GM19238 (cell line): ENCODE measurements around the gene ECI1.
"Not testable (repeated sequence)": the region's sequence is repeated elsewhere in the genome, so short reads cannot be mapped to it uniquely, and the experiment has no call there.

Experiments used
- DNase-seq: peaks from one replicate; pipeline ENCODE4 v3.0.0; 2011; ENCODE audit warnings: low spot score; ENCODE audit not compliant: insufficient read length

ECI1 gene

DNA sequence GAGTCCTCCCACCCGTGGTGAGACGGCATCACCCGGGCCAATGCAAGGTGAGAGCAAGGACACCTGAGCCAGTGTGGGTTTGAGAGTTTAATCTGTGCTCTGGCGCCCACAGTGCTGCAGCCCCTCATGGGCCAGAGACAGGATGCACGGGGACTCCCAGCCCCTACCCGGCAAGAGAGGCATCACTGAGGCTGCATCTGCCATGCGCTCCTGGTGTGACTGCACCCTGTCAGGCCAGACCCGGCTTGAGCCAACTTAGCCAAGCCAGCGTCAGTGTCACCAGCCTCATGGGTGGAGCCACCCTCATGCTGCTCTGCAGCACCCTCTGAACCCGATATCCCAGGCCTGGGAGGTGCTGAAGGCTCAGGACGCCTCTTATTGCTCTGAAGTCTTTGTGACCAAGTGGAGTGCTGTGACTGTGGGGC, 39.5 kb downstream of the ECI1 start:
- DNase-seq = no peak

DNA sequence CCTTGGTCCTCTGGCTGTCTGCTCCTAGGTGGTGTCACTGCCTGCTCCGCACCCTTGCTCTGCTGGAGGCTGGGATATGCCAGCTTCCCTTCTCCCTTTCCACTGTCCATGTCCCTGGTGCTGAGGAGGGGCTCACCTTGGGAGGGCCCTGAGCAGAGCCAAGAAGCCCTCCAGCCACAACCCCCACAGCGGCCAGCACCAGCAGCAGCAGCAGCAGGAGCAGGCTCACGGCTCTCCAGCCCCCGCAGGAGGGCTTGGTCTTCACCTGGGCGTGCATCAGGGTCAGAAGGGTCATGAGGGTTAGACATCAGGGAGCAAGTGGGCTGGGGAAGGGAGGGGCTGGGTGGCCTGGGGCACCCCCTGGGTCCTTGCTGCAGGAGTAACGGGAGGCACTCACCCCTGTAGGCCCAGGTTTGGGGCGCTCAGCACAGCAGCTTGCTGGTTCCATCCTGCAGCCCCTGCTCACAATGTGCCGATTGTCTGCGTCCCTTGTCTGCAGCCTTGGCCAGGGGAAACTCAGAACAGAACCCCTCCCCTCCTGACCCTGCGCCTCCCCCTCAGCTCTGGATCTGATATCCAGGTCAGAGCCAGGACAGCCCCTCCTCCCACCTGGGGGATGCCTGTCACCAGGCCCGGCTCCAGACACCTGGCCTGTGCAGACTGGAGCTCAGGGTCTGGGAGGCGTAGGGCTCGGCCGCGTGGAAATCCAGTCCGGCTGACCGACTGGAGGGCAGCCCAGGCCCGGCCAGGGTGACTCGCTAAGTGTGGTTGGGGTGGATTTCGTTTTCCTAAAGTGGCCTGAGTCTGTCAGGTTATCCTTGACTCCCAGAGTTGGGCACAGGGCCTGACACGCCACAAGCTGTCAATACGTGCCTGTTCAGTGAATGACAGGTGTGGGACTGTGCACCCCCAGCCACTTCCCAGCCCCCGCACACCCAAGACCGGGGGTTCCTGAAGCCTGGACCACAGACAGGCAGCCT, 40.7 kb downstream of the ECI1 start, which contains the start of gene BRICD5:
Gene BRICD5 (minus strand): TSS at position 478 of the 980 bp plus-strand sequence. CDS start 30 bp downstream, at position 448.
- DNase-seq = no peak

- no peak for DNase-seq
These were observed 41.4 kb downstream of the ECI1 start for GRCh38 chr16:2210009-2210332.

GRCh38 chr16:2209258-2210008, 42.0 kb downstream of the ECI1 start:
- no peak for DNase-seq

- no peak for DNase-seq
These were observed 42.6 kb downstream of the ECI1 start for GRCh38 chr16:2208772-2209171.

GRCh38 chr16:2208308-2208707, 43.1 kb downstream of the ECI1 start:
- no peak for DNase-seq

DNA sequence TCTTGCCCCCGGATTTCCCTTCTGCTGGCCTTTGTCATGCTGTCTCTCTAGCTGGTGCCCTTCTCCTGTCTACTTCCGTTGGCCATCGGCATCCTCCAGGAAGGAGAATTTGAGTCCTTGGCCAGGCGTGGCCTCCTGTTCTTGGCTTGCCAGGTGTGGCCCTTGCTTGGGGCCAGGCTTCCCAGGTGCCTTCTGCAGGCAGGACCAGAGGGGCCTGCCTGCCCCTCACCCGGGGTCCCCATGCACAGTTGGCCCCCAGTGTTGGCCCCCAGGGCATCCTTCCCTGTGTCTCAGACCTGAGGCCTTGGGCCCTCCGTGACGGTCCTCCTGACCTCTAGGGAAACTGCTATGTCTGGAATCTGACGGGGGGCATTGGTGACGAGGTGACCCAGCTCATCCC, 43.5 kb downstream of the ECI1 start:
- no peak for DNase-seq

DNA sequence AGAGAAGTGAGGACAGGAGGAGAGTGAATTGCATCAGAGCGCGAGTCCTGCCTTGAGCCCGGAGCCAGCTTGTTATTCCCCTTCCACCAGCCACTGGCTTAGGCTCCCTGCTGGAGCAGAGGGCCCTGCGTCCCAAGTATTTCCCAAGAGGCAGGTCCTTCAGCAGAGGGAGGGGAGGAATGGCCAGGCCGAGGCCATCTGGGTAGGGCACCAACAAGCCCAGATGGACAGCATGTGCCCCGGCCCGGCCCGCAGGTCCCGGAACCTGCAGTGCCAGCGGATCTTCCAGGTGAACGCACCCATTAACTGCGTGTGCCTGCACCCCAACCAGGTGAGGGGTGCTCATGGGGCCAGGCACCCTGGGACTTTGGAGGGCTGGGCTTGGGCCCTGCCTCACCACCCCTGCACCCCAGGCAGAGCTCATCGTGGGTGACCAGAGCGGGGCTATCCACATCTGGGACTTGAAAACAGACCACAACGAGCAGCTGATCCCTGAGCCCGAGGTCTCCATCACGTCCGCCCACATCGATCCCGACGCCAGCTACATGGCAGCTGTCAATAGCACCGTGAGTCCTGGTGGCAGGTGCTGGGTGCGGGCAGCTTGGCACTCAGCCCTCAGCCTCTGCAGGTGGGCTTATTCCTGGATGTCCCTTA, 44.5 kb downstream of the ECI1 start:
- DNase-seq = no peak

DNA sequence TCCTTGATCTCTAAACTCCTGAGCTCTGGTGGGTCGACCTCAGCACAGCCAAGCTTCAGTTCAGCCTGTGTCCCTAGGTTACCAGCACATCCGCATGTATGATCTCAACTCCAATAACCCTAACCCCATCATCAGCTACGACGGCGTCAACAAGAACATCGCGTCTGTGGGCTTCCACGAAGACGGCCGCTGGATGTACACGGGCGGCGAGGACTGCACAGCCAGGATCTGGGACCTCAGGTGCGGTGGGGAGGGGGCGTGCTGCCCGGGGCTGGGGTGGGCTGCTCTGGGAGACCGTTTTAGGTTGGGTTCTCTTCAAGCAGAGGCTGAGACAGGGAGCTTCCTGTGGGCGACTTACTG, 45.0 kb downstream of the ECI1 start:
- no peak for DNase-seq

DNA sequence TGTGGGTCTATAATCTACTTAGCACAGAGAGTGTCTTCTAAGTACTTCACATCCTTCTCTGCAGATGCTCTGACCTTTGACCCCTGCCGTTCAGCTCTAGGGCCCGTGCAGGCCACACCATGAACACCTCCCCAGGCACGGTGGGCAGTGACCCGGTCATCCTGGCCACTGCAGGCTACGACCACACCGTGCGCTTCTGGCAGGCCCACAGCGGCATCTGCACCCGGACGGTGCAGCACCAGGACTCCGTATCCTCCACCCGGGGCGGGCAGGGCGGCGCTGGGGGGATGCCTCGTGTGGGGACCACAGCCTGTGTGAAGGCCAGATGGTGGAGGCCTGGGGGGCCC, 45.4 kb downstream of the ECI1 start:
- DNase-seq = no peak

- peak; percentile 100 for DNase-seq
These were observed 46.1 kb downstream of the ECI1 start, which contains the start of gene MLST8 for GRCh38 chr16:2205104-2205966. TSS of gene MLST8 (plus strand) at chr16:2205454. CDS start at chr16:2206086, 632 bp downstream.

GRCh38 chr16:2204416-2205103, 46.8 kb downstream of the ECI1 start:
- DNase-seq = no peak

DNA sequence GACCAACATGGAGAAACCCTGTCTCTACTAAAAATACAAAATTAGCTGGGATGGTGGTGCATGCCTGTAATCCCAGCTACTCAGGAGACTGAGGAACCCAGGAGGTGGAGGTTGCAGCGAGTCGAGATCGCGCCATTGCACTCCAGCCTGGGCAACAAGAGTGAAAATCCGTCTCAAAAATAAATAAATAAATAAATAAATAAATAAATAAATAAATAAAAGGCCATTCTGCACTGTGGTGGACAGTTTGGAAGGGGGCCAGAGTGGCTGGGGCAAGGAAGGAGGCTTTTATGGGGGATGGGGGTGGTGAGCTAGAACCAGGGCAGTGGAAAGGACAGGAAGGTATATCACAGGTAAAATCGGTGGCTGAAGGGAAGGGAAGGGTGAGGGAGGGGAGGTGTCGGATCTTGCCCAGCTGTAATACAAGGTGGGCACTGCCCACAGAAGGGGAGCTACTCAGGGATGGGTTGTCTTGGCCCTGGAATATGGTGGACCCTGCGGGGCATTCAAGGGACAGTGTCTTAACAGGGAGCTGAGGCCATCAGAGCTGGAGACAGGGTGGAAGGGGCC, 48.2 kb downstream of the ECI1 start:
- DNase-seq = not testable (repeated sequence)

GRCh38 chr16:2200313-2200712, 51.1 kb downstream of the ECI1 start:
- DNase-seq = no peak

GRCh38 chr16:2199621-2200139, 51.7 kb downstream of the ECI1 start:
- no peak for DNase-seq

DNA sequence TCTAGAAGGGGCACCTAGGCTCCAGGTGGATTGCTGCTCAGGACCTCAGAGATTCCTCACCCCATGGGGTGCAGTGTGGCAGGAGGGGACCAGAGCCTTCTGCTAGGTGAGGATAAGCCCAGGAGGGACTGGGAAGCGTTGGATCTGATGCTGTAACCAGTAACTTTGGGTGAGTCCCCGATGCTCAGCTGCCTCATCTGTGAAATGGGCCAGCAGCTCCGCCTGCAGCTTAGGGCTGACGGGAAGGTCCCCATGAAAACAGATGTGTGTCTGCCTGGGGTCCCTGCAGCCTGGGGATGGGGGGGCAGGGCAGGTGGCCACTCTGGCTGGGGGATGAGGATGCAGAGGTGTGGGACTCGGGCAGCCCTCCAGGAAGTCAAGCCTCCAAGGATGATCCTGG, 52.3 kb downstream of the ECI1 start:
- DNase-seq = no peak

- no peak for DNase-seq
These were observed 53.1 kb downstream of the ECI1 start for GRCh38 chr16:2198283-2198682.

DNA sequence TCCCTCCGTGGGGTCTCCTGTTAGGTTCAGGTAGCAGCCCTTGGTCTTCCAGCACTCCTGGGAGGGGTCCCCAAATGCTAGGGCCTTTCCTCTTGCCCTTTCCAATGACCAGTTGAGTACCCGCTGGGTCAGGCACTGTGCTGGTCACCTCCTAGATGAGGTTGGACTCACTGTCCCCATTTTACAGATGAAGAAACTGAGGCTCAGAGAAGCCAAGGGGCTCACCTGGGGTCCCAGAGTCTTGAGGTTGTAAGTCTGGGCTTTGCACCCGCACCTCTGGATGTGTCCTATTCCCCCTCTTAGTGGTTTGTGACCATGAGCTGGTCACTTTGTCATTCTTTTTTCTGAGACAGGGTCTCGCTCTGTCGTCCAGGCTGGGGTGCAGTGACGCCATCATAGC, 53.6 kb downstream of the ECI1 start:
- no peak for DNase-seq

GRCh38 chr16:2196981-2197511, 54.3 kb downstream of the ECI1 start:
- no peak for DNase-seq
